Heart left ventricle (tissue), 13 donors: ENCODE results near the gene ZDHHC18.

Experiments used
- POLR2A ChIP-seq, 2 donors: fragments of 450-650 bp; IDR thresholded peaks; one replicate each; pipeline ENCODE4 v1.6.1; 2017; ENCODE audit warnings: antibody characterized with exemption in 2 of 2, mild to moderate bottlenecking in 2 of 2, moderate library complexity in 2 of 2
- TF ChIP-seq, protein P1 (sequence below), 12 donors: fragments of 200-600 bp; sonication (generic) in 4 of 12; IDR thresholded peaks; one replicate each; pipeline versions ENCODE4 v1.5.0 to v1.8.0; 2018 to 2022; ENCODE audit warnings: antibody characterized with exemption in 12 of 12, mild to moderate bottlenecking in 5 of 12
- donor health status: ischemic (EF 13 %, LVEDD 7.1; RV severe dilation, severe dysfunction).
- donor health status: DM: no; HTN: yes; CAD: no.
- donor health status: DM: no; HTN: no; CAD: no.
- donor health status: ischemic (EF 25% LVEDD 6.9; RV normal size, moderate dysfunction).
- donor health status: ischemic (EF 25% LVEDD 5.7; RV mildly dilated, moderate dysfunction).
- donor health status: ischemic (EF 35%, LVEDD 5.7; RV mildly dilated, moderate dysfunction).
- donor health status: nonischemic (EF 11% LVEDD 7.7; RV severe dilation, severe dysfunction).
- donor health status: DM: yes; HTN: yes; CAD: no.
- donor health status: PGD.
- donor health status: ischemic (EF 29% LVEDD 5.4; RV normal size, mild dysfunction).
- donor health status: nonischemic (EF 23%, LVEDD 6.1; RV moderate dilation, normal function).

DNA sequence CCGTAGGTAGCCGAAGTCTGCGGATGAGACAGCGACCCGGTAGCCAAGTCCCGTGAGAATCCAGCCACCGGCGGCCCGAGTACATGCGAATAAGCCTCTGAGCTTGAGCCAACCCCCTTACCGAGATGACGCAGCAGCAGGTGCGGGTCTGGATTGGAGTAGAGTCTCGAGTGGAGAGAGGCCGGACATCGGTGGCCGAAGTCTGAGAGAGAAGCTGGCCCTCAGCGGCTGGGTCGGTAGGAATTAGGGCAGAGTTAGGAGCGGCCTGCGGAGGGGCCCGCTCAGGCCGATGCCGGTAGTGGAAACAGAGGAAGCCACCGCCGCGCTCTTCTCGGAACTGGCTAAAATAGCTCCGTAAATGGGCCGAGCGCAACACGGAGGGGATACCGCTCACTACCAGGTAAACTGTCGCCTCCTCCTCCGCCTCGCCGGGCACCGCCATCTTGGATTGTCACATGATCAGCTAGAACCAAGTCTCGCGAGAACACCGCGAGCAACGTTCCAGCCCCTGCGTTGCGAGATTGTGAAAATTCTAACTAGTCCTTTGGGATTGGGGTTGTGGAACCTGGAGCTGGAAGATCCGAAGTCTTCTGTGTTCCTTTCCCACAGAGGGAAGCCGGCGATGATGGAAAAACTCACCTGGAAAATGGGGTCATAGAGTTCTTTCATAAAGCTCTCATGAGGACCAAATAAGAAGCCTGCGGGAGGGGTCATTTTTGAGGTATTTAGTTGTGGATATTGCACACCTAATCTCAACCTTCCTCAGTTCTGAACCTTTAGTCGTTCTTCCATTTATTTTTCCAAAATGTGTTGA is 73.7 kb downstream of the ZDHHC18 start, which contains the start of gene GPATCH3:
- peak in 1 of 2 donors; percentile 47 for TF ChIP-seq POLR2A (IDR thresholded peaks at IDR 0.05)
- TF ChIP-seq, protein P1, sequence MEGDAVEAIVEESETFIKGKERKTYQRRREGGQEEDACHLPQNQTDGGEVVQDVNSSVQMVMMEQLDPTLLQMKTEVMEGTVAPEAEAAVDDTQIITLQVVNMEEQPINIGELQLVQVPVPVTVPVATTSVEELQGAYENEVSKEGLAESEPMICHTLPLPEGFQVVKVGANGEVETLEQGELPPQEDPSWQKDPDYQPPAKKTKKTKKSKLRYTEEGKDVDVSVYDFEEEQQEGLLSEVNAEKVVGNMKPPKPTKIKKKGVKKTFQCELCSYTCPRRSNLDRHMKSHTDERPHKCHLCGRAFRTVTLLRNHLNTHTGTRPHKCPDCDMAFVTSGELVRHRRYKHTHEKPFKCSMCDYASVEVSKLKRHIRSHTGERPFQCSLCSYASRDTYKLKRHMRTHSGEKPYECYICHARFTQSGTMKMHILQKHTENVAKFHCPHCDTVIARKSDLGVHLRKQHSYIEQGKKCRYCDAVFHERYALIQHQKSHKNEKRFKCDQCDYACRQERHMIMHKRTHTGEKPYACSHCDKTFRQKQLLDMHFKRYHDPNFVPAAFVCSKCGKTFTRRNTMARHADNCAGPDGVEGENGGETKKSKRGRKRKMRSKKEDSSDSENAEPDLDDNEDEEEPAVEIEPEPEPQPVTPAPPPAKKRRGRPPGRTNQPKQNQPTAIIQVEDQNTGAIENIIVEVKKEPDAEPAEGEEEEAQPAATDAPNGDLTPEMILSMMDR (IDR thresholded peaks at IDR 0.05), result no peak
